H1 (cell line): ENCODE data around the gene LTB4R.

ENCODE experiments used
- BCL11A ChIP-seq, 2 experiments: IDR thresholded peaks; one replicate each; pipeline ENCODE4 v1.6.1; 2011; ENCODE audit warnings: low read depth in 2 of 2, low read length in 2 of 2, mild to moderate bottlenecking in 2 of 2
- CREB1 ChIP-seq: IDR thresholded peaks from 2 replicates; pipeline ENCODE4 v1.6.1; 2012; ENCODE audit warnings: inconsistent platforms
- EP300 ChIP-seq, 2 experiments: IDR thresholded peaks; 1 replicate in 1 of 2; 2 replicates in 1 of 2; pipeline ENCODE4 v1.6.1; 2011 to 2012; ENCODE audit warnings: low read depth in 2 of 2, low read length in 2 of 2, mild to moderate bottlenecking in 2 of 2, borderline replicate concordance in 1 of 2, inconsistent platforms in 1 of 2, moderate library complexity in 1 of 2
- EZH2 ChIP-seq: fragments of 200-600 bp; sonication (generic); IDR thresholded peaks from 2 replicates; pipeline ENCODE4 v1.7.1; 2012; ENCODE audit warnings: low read depth, mild to moderate bottlenecking, moderate library complexity, low read length, inconsistent platforms; ENCODE audit not compliant: severe bottlenecking
- FOSL1 ChIP-seq: IDR thresholded peaks from 2 replicates; pipeline ENCODE4 v1.6.1; 2011; ENCODE audit warnings: mild to moderate bottlenecking, low read depth, low read length, moderate library complexity; ENCODE audit not compliant: insufficient read depth
- POLR2AphosphoS5 ChIP-seq: IDR thresholded peaks from 2 replicates; pipeline ENCODE4 v1.6.1; 2011; ENCODE audit warnings: low read depth, low read length
- POU5F1 ChIP-seq: IDR thresholded peaks from 2 replicates; pipeline ENCODE4 v1.6.1; 2011; ENCODE audit warnings: low read depth, mild to moderate bottlenecking, low read length, moderate library complexity
- RAD21 ChIP-seq, 2 experiments: IDR thresholded peaks in 1 of 2; conservative IDR thresholded peaks in 1 of 2; 2 replicates each; pipeline ENCODE4 v1.6.1; 2011; ENCODE audit warnings: low read depth in 2 of 2, low read length in 2 of 2, improper control_type of control experiment in 1 of 2, inconsistent platforms in 1 of 2, mild to moderate bottlenecking in 1 of 2, moderate library complexity in 1 of 2
- SIRT6 ChIP-seq: IDR thresholded peaks from one replicate; pipeline ENCODE4 v1.7.1; 2012; ENCODE audit warnings: low read length, inconsistent platforms
- TAF1 ChIP-seq: IDR thresholded peaks from 2 replicates; pipeline ENCODE4 v1.6.1; 2011; ENCODE audit warnings: mild to moderate bottlenecking, low read depth, low read length
- TF ChIP-seq, protein P1 (sequence below), 3 experiments: IDR thresholded peaks; 1 replicate in 2 of 3; 2 replicates in 1 of 3; pipeline versions ENCODE4 v1.5.1 to v1.6.1; 2011; ENCODE audit warnings: low read length in 3 of 3, mild to moderate bottlenecking in 3 of 3, inconsistent platforms in 2 of 3, low read depth in 1 of 3, moderate library complexity in 1 of 3; ENCODE audit not compliant: insufficient read depth in 1 of 3; ENCODE audit errors: control extremely low read depth in 1 of 3
- TF ChIP-seq, protein P2 (sequence below): IDR thresholded peaks from 2 replicates; pipeline ENCODE4 v1.6.1; 2012; ENCODE audit warnings: inconsistent platforms

DNA sequence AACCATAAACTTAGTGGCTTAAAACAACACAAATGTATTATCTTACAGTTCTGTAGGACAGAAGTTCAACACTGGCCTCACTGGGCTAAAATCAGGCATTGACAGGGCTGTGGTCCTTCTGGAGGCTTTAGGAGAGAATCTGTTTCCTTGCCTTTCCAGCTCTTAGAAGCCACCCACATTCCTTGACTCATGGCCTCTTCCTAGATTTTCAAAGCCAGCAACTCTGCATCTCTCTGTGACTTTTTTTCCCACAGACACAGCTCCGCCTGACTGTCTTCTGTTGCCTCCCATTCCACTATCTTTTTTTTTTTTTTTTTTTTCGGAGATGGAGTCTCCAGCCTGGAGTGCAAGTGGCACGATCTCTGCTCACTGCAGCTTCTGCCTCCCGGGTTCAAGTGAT, 44.9 kb downstream of the LTB4R start:
- TF ChIP-seq SIRT6 (no peak), RAD21 (IDR thresholded peaks at IDR 0.05 in 1 of 2, conservative IDR thresholded peaks at IDR 0.05 in 1 of 2; ENCODE audit: low read depth in 2 of 2, low read length in 2 of 2) (no peak), TAF1 (no peak), FOSL1 (no peak), POLR2AphosphoS5 (no peak), EZH2 (no peak), BCL11A (IDR thresholded peaks at IDR 0.05; ENCODE audit: low read depth in 2 of 2, low read length in 2 of 2) (no peak), CREB1 (no peak), POU5F1 (no peak), EP300 (IDR thresholded peaks at IDR 0.05; ENCODE audit: borderline replicate concordance in 1 of 2, low read depth in 2 of 2, low read length in 2 of 2) (no peak)
- TF ChIP-seq, protein P1, sequence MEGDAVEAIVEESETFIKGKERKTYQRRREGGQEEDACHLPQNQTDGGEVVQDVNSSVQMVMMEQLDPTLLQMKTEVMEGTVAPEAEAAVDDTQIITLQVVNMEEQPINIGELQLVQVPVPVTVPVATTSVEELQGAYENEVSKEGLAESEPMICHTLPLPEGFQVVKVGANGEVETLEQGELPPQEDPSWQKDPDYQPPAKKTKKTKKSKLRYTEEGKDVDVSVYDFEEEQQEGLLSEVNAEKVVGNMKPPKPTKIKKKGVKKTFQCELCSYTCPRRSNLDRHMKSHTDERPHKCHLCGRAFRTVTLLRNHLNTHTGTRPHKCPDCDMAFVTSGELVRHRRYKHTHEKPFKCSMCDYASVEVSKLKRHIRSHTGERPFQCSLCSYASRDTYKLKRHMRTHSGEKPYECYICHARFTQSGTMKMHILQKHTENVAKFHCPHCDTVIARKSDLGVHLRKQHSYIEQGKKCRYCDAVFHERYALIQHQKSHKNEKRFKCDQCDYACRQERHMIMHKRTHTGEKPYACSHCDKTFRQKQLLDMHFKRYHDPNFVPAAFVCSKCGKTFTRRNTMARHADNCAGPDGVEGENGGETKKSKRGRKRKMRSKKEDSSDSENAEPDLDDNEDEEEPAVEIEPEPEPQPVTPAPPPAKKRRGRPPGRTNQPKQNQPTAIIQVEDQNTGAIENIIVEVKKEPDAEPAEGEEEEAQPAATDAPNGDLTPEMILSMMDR (IDR thresholded peaks at IDR 0.05; ENCODE audit: control extremely low read depth in 1 of 3, insufficient read depth in 1 of 3, low read depth in 1 of 3, low read length in 3 of 3), result no peak
- TF ChIP-seq, protein P2, sequence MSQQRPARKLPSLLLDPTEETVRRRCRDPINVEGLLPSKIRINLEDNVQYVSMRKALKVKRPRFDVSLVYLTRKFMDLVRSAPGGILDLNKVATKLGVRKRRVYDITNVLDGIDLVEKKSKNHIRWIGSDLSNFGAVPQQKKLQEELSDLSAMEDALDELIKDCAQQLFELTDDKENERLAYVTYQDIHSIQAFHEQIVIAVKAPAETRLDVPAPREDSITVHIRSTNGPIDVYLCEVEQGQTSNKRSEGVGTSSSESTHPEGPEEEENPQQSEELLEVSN, result no peak
